Subcutaneous abdominal adipose tissue (tissue), 5 donors: ENCODE results near the gene YIPF5.

Source experiments
- H3K27ac ChIP-seq: one replicate; pipeline ENCODE4 v1.7.0; 2013; ENCODE audit warnings: low read depth, mild to moderate bottlenecking, inconsistent platforms, low read length, moderate library complexity
- H3K27me3 ChIP-seq, 5 donors: one replicate each; pipeline ENCODE4 v1.7.0; 2013; ENCODE audit warnings: low read length in 5 of 5, inconsistent platforms in 1 of 5; ENCODE audit not compliant: control insufficient read depth in 5 of 5, insufficient read depth in 4 of 5
- H3K36me3 ChIP-seq, 5 donors: one replicate each; pipeline ENCODE4 v1.7.0; 2013; ENCODE audit warnings: low read length in 5 of 5; ENCODE audit not compliant: control insufficient read depth in 5 of 5, insufficient read depth in 5 of 5
- H3K4me1 ChIP-seq, 5 donors: one replicate each; pipeline ENCODE4 v1.7.0; 2013; ENCODE audit warnings: low read length in 5 of 5, mild to moderate bottlenecking in 3 of 5, moderate library complexity in 1 of 5; ENCODE audit not compliant: control insufficient read depth in 5 of 5, insufficient read depth in 5 of 5
- H3K4me3 ChIP-seq, 5 donors: one replicate each; pipeline ENCODE4 v1.7.0; 2013; ENCODE audit warnings: low read length in 5 of 5, low read depth in 1 of 5
- H3K9ac ChIP-seq, 5 donors: one replicate each; pipeline ENCODE4 v1.7.0; 2013; ENCODE audit warnings: low read length in 5 of 5, mild to moderate bottlenecking in 4 of 5, moderate library complexity in 3 of 5
- H3K9me3 ChIP-seq, 5 donors: one replicate each; pipeline ENCODE4 v1.7.0; 2013; ENCODE audit warnings: low read length in 5 of 5; ENCODE audit not compliant: control insufficient read depth in 5 of 5
- donor health status: healthy.
- donor health status: healthy.
- donor health status: healthy.
- donor health status: healthy.
- donor health status: healthy.

YIPF5 gene

GRCh38 chr5:144133050-144133633 is 37.3 kb downstream of the YIPF5 start:
- Histone ChIP-seq H3K27ac (no peak overlapping the region), H3K9me3 (peaks cover 0 to 5% (median 0%) of the 10 kb centered on the region in 5 donors), H3K4me3 (no peak overlapping the region), H3K4me1 (no peaks in the 10 kb centered on the region), H3K27me3 (no peaks in the 10 kb centered on the region), H3K36me3 (no peaks in the 10 kb centered on the region), H3K9ac (no peak overlapping the region)

- Histone ChIP-seq H3K9ac (no peak overlapping the region), H3K27me3 (no peaks in the 10 kb centered on the region), H3K4me3 (no peak overlapping the region), H3K4me1 (no peaks in the 10 kb centered on the region), H3K9me3 (peaks cover 0 to 5% (median 0%) of the 10 kb centered on the region in 5 donors), H3K27ac (no peak overlapping the region), H3K36me3 (no peaks in the 10 kb centered on the region)
These were observed 39.2 kb downstream of the YIPF5 start for GRCh38 chr5:144131261-144131660.

- H3K9ac ChIP-seq = no peak overlapping the region
- H3K36me3 ChIP-seq = no peaks in the 10 kb centered on the region
- H3K9me3 ChIP-seq = peaks cover 0 to 5% (median 0%) of the 10 kb centered on the region in 5 donors
- no peaks in the 10 kb centered on the region for H3K4me1 ChIP-seq
- H3K27ac ChIP-seq = no peak overlapping the region
- no peaks in the 10 kb centered on the region for H3K27me3 ChIP-seq
- no peak overlapping the region for H3K4me3 ChIP-seq
These were observed 40.2 kb downstream of the YIPF5 start for GRCh38 chr5:144130306-144130705.

- Histone ChIP-seq H3K9me3 (peaks cover 0 to 5% (median 0%) of the 10 kb centered on the region in 5 donors), H3K4me3 (no peak overlapping the region), H3K36me3 (no peaks in the 10 kb centered on the region), H3K9ac (no peak overlapping the region), H3K4me1 (no peaks in the 10 kb centered on the region), H3K27me3 (no peaks in the 10 kb centered on the region), H3K27ac (no peak overlapping the region)
These were observed 41.6 kb downstream of the YIPF5 start for GRCh38 chr5:144128844-144129243.

DNA sequence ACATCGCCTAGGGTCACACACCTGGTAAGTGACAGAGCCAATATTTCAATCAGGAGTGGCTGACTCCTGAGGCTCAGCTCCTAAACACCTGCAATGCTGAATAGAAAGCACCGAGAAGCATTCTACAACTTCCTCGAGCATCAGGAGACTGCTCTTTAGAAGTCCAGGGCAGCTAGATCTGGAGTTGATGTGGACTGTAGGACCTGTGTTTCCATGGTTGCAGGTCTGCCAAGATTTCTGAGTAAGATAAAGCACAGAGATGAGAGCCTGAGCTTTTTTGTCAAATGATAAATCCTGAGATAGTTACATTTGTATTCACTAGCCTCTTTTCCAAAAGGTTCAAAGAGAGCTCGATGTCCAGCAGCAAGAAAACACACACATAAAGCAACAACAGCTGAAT is 43.8 kb downstream of the YIPF5 start:
- H3K4me1 ChIP-seq = no peaks in the 10 kb centered on the region
- H3K36me3 ChIP-seq = no peaks in the 10 kb centered on the region
- no peak overlapping the region for H3K27ac ChIP-seq
- H3K27me3 ChIP-seq = no peaks in the 10 kb centered on the region
- no peaks in the 10 kb centered on the region for H3K9me3 ChIP-seq
- no peak overlapping the region for H3K4me3 ChIP-seq
- no peak overlapping the region for H3K9ac ChIP-seq

DNA sequence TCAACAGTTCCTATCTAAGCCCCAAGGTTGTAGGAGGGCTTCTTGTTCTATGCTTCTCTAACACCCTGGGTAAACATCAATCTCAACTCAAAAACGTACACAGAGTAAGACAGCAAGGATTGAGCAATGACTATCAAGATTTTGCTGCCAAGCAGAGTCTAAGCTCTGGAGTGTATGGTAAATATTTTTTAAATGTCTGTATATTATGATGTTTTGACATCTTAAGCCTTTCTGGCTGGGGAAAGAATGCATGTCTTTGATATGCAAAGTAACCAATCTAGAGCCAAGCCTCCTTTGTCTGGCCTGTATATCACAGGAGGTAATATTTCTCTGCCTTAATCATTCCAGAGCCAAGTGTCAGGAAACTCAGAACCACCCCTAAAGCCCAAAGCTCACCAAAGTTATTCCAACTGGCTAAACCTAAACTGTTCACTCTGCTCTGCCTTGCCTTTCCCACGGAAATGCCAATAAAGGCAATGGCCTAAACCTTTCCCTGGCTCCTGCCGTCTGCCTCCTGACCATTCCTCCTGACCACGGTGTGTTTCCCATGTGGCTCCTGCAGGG is 45.2 kb downstream of the YIPF5 start:
- H3K9ac ChIP-seq = no peak overlapping the region
- no peak overlapping the region for H3K4me3 ChIP-seq
- H3K9me3 ChIP-seq = no peaks in the 10 kb centered on the region
- no peaks in the 10 kb centered on the region for H3K4me1 ChIP-seq
- H3K36me3 ChIP-seq = no peaks in the 10 kb centered on the region
- H3K27ac ChIP-seq = no peak overlapping the region
- H3K27me3 ChIP-seq = no peaks in the 10 kb centered on the region

DNA sequence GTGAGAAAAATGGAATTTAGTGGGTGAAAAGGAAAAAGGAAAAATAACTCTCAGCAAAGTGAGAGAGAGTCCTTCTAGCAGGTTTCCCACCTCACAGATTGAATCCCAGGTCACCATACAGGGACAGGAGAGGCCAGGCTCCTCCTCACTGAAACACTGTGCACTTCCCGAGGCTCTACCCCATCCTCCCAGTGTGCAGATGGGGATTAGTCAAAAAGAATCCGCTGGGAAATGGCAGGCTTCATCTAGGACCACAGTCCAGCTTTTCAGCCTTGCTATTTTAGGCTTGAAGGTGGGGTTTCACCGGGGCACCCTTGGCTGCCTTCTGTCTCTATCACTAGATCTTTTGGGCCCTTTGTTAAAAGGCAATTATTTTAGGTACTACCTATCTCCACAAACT is 47.8 kb downstream of the YIPF5 start:
- Histone ChIP-seq H3K9ac (no peak overlapping the region), H3K36me3 (no peaks in the 10 kb centered on the region), H3K4me1 (no peaks in the 10 kb centered on the region), H3K27ac (no peak overlapping the region), H3K27me3 (no peaks in the 10 kb centered on the region), H3K4me3 (no peak overlapping the region), H3K9me3 (peaks cover 0 to 2% (median 0%) of the 10 kb centered on the region in 5 donors)

- Histone ChIP-seq H3K9me3 (peaks cover 0 to 2% (median 0%) of the 10 kb centered on the region in 5 donors), H3K4me1 (no peaks in the 10 kb centered on the region), H3K27ac (no peak overlapping the region), H3K4me3 (no peak overlapping the region), H3K27me3 (no peaks in the 10 kb centered on the region), H3K9ac (no peak overlapping the region), H3K36me3 (no peaks in the 10 kb centered on the region)
These were observed 48.4 kb downstream of the YIPF5 start for GRCh38 chr5:144122081-144122480.

DNA sequence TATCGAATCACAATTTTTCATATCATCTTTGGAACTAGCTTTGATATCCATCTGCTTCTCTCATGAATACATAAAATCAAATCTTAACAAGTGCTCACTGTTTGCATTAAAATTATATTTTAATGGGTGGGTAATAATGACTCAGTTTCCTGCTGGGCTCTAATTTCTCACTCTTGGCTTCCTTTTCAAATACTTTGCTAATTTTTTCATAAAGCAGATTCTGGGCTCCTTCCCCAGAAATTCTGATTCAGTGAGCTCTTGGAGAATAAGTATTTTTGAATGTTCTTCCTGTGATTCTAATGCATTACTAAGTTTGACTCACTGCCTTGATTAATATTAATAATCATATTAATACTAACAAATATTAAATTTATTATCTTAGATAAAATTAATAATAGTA is 48.9 kb downstream of the YIPF5 start:
- no peak overlapping the region for H3K27ac ChIP-seq
- no peak overlapping the region for H3K9ac ChIP-seq
- no peaks in the 10 kb centered on the region for H3K27me3 ChIP-seq
- H3K9me3 ChIP-seq = peaks cover 0 to 2% (median 0%) of the 10 kb centered on the region in 5 donors
- H3K4me3 ChIP-seq = no peak overlapping the region
- H3K36me3 ChIP-seq = no peaks in the 10 kb centered on the region
- H3K4me1 ChIP-seq = no peaks in the 10 kb centered on the region

DNA sequence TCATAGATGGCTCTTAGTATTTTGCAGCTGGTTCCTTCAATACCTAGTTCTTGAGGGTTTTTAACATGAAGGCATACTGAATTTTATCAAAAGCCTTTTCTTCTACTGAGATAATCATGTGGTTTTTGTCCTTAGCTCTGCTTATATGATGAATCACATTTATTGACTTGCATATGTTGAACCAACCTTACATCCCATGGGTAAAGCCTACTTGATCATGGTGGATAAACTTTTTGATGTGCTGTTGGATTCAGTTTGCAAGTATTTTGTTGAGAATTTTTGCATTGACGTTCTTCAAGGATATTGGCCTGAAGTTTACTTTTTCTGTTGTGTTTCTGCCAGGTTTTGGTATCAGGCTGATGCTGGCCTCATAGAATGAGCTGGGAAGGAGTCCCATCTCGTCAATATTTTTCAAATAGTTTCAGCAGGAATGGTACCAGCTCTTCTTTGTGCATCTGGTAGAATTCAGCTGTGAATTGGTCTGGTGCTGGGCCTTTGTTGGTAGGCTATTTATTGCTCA is 49.7 kb downstream of the YIPF5 start:
- Histone ChIP-seq H3K9ac (no peak overlapping the region), H3K27ac (no peak overlapping the region), H3K4me3 (no peak overlapping the region), H3K4me1 (no peaks in the 10 kb centered on the region), H3K36me3 (no peaks in the 10 kb centered on the region), H3K9me3 (peaks cover 0 to 2% (median 0%) of the 10 kb centered on the region in 5 donors), H3K27me3 (no peaks in the 10 kb centered on the region)
